DND-41 (cell line): ENCODE data around the gene TMEM132C.

Experiments used
- EZH2 ChIP-seq: IDR thresholded peaks from 3 replicates; pipeline ENCODE4 v1.6.1; 2012; ENCODE audit warnings: borderline replicate concordance, low read depth, mild to moderate bottlenecking, moderate library complexity, low read length, inconsistent platforms; ENCODE audit not compliant: severe bottlenecking
- TF ChIP-seq, protein P1 (sequence below): IDR thresholded peaks from 2 replicates; pipeline ENCODE4 v1.5.1; 2012; ENCODE audit warnings: borderline replicate concordance, low read length, moderate library complexity, mild to moderate bottlenecking; ENCODE audit not compliant: poor library complexity, severe bottlenecking; ENCODE audit errors: extremely low read depth

DNA sequence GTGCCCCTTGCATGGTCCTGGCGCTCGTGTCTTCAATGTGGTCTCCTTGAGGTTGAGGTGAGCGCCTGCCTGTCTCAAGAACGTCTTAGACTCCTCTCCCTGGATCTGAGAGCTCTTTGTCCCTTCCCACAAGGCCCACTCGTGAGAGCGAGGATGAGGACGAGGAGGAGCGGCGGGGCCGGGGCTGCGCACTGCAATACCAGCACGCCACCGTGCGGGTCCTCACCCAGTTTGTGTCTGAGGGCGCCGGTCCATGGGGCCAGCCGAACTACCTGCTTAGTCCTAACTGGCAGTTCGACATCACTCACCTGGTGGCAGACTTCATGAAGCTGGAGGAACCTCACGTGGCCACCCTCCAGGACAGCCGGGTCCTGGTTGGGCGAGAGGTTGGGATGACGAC, 428.7 kb downstream of the TMEM132C start:
- TF ChIP-seq, protein P1, sequence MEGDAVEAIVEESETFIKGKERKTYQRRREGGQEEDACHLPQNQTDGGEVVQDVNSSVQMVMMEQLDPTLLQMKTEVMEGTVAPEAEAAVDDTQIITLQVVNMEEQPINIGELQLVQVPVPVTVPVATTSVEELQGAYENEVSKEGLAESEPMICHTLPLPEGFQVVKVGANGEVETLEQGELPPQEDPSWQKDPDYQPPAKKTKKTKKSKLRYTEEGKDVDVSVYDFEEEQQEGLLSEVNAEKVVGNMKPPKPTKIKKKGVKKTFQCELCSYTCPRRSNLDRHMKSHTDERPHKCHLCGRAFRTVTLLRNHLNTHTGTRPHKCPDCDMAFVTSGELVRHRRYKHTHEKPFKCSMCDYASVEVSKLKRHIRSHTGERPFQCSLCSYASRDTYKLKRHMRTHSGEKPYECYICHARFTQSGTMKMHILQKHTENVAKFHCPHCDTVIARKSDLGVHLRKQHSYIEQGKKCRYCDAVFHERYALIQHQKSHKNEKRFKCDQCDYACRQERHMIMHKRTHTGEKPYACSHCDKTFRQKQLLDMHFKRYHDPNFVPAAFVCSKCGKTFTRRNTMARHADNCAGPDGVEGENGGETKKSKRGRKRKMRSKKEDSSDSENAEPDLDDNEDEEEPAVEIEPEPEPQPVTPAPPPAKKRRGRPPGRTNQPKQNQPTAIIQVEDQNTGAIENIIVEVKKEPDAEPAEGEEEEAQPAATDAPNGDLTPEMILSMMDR = no peak
- TF ChIP-seq EZH2 = no peak
